A673 (cell line): ENCODE results near the gene ALKBH3. TPM values are rescaled to one million over a fixed set of nuclear protein-coding genes. Genes with fewer than 3 reads are reported as not detected.

Experiments
- BruUV-seq: library from RNA; stranded (reverse); fragments of 400-500 nt; replicated peaks from 2 replicates; lab custom pipeline; 2021; lab: Mats Ljungman, UMichigan
- CTCF ChIA-PET: fragments of 300-600 bp; sonication (Branson Sonifier 250); formaldehyde crosslinking; loops from one replicate; lab custom pipeline; 2022; ENCODE audit warnings: antibody characterized with exemption; lab: Charles Lee
- POLR2A ChIA-PET: fragments of 300-600 bp; sonication (Branson Sonifier 250); formaldehyde crosslinking; loops from one replicate; lab custom pipeline; 2022; ENCODE audit warnings: antibody characterized with exemption; ENCODE audit not compliant: low non-redundant PET; lab: Charles Lee
- DNase-seq: peaks from one replicate; pipeline ENCODE4 v3.0.0-alpha.2; 2015; ENCODE audit warnings: low spot score
- H3K27ac ChIP-seq: fragments of 200-600 bp; sonication (generic); 2 replicates; pipeline ENCODE4 v1.5.1; 2016; ENCODE audit warnings: mixed run types, low read depth, mild to moderate bottlenecking, mixed read lengths, antibody characterized with exemption, low read length; ENCODE audit not compliant: poor library complexity, severe bottlenecking
- H3K27me3 ChIP-seq: fragments of 200-600 bp; sonication (generic); replicated peaks from 2 replicates; pipeline ENCODE4 v1.6.1; 2017; ENCODE audit warnings: mixed run types, low read depth, mild to moderate bottlenecking, mixed read lengths, antibody characterized with exemption, low read length; ENCODE audit not compliant: insufficient read depth, poor library complexity
- H3K36me3 ChIP-seq: fragments of 200-600 bp; sonication (generic); 2 replicates; pipeline ENCODE4 v1.6.1; 2016; ENCODE audit warnings: mixed run types, mild to moderate bottlenecking, mixed read lengths, antibody characterized with exemption, low read length; ENCODE audit not compliant: insufficient read depth, poor library complexity, severe bottlenecking
- H3K4me1 ChIP-seq: fragments of 200-600 bp; sonication (generic); 2 replicates; pipeline ENCODE4 v1.6.1; 2017; ENCODE audit warnings: mixed run types, mild to moderate bottlenecking, mixed read lengths, antibody characterized with exemption, low read length; ENCODE audit not compliant: insufficient read depth, poor library complexity, severe bottlenecking
- H3K4me3 ChIP-seq: fragments of 200-600 bp; sonication (generic); 2 replicates; pipeline ENCODE4 v1.5.1; 2016; ENCODE audit warnings: low read depth, mixed run types, mild to moderate bottlenecking, mixed read lengths, low read length; ENCODE audit not compliant: poor library complexity, severe bottlenecking
- H3K9me3 ChIP-seq: fragments of 200-600 bp; sonication (generic); 2 replicates; pipeline ENCODE4 v1.6.1; 2016; ENCODE audit warnings: mixed run types, low read depth, mild to moderate bottlenecking, mixed read lengths, antibody characterized with exemption, low read length; ENCODE audit not compliant: poor library complexity, severe bottlenecking
- CTCF ChIP-seq: fragments of 300-800, 200-600 bp; sonication (generic); conservative IDR thresholded peaks from 2 replicates; pipeline ENCODE4 v1.5.1; 2017; ENCODE audit warnings: low read depth, mild to moderate bottlenecking, antibody characterized with exemption, low read length, moderate library complexity, mixed read lengths
- EZH2 ChIP-seq: fragments of 200-600 bp; sonication (generic); IDR thresholded peaks from 2 replicates; pipeline ENCODE4 v1.6.1; 2017; ENCODE audit warnings: borderline replicate concordance, low read depth, mild to moderate bottlenecking, mixed read lengths, antibody characterized with exemption, low read length; ENCODE audit not compliant: poor library complexity, severe bottlenecking
- intact Hi-C: fragments of 100-400 bp; cut with micrococcal nuclease; formaldehyde crosslinking; loops from one replicate; pipeline ENCODE4 v1.10.0; 2022; ENCODE audit not compliant: unreplicated experiment
- total RNA-seq: library from RNA; stranded (reverse); gene quantifications from 2 replicates; pipeline ENCODE4 v1.2.3, GENCODE V29; 2021

Gene ALKBH3
- total RNA-seq, 1 experiment from 2014 or later = 96.6 TPM

DNA sequence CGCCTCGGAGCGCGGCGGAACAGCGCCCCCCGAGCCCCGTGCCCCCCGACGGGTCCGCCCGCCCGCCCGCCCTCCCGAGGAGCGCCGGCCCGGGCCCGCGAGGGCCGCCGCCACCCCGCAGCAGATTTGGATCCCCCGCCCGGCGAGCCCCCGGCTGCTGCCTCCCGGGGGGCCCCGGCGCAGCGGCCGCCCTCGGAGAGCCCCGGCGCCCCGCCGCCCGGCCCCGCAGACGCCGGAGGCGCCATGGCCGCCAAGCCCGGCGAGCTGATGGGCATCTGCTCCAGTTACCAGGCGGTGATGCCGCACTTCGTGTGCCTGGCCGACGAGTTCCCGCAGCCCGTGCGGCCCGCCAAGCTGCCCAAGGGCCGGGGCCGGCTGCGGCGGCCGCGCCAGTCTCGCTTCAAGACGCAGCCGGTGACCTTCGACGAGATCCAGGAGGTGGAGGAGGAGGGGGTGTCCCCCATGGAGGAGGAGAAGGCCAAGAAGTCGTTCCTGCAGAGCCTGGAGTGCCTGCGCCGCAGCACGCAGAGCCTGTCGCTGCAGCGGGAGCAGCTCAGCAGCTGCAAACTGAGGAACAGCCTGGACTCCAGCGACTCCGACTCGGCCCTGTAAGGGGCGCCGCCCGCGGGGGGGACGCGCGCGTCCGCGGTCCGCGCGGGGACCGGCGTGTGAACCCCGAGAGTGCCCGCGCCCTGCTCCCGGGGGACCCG, 62.2 kb downstream of the ALKBH3 start:
- Histone ChIP-seq H3K4me3 (peak overlapping the region; percentile 60), H3K4me1 (peaks cover 21% of the 10 kb centered on the region), H3K27me3 (peaks cover 59% of the 10 kb centered on the region), H3K36me3 (no peaks in the 10 kb centered on the region), H3K27ac (no peak overlapping the region), H3K9me3 (no peaks in the 10 kb centered on the region)
- ChIA-PET POLR2A (no interaction called here), CTCF (interaction anchor here (0.5 to 1.0 kb wide), 5 partner anchors 9 to 74 kb away, joined by 3 to 6 read pairs (median 3); no protein-coding TSS in a partner anchor)
- peak; percentile 76 for DNase-seq
- no peak for TF ChIP-seq EZH2
- TF ChIP-seq CTCF = no peak; the same call in 1 of the 2 replicates
- intact Hi-C loops = loop anchor here (2.0 to 5.0 kb wide), 2 partner anchors 51 to 94 kb away; no protein-coding TSS in a partner anchor
- BruUV-seq = no TSS peak

DNA sequence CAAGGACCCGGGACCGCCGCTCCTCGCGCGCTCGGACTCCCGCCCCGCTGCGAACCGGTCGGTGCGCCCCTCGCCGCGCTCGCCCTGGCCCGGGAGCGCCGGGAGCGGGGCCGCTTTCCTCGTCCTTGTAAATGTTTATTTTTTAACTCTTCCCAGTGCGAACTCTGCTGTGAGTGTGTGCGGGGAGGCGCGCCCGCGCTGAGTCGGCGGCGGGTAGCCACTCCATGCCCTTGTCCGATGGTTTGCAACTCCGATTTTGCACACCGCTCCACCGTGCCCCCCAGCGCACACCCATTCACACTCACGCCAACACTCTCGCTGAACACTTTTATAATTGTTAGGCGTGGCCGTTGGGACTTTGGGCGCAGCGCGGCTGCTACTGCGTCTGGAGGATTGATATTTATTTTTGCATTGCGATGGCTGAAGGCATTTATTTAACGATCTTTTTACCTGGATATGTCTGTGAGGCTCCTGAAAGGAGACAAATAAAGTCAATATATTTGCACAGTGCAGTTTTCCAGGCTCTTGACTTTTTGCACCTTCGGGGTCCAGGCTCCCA, 62.8 kb downstream of the ALKBH3 start:
- BruUV-seq = no TSS peak
- Histone ChIP-seq H3K36me3 (no peaks in the 10 kb centered on the region), H3K4me3 (peak overlapping the region; percentile 60), H3K27ac (no peak overlapping the region), H3K27me3 (peaks cover 59% of the 10 kb centered on the region), H3K9me3 (no peaks in the 10 kb centered on the region), H3K4me1 (peaks cover 21% of the 10 kb centered on the region)
- ChIA-PET CTCF (interaction anchor here (0.5 to 1.0 kb wide), 3 partner anchors 12 to 64 kb away, joined by 3 to 4 read pairs (median 3); no protein-coding TSS in a partner anchor), POLR2A (no interaction called here)
- DNase-seq = peak; percentile 47
- intact Hi-C loops = loop anchor here (2.0 to 5.0 kb wide), 2 partner anchors 51 to 93 kb away; no protein-coding TSS in a partner anchor
- TF ChIP-seq CTCF (no peak), EZH2 (peak; percentile 96)

- Histone ChIP-seq H3K36me3 (no peaks in the 10 kb centered on the region), H3K4me1 (peaks cover 21% of the 10 kb centered on the region), H3K27ac (no peak overlapping the region), H3K27me3 (peaks cover 66% of the 10 kb centered on the region), H3K9me3 (no peaks in the 10 kb centered on the region), H3K4me3 (peak overlapping the region; percentile 60)
- intact Hi-C loops = loop anchor here (2.0 to 5.0 kb wide), 2 partner anchors 52 to 93 kb away; no protein-coding TSS in a partner anchor
- no peak for DNase-seq
- TF ChIP-seq CTCF = no peak
- peak; percentile 93 for TF ChIP-seq EZH2
- CTCF ChIA-PET = no interaction called here
- no TSS peak for BruUV-seq
- POLR2A ChIA-PET = no interaction called here
Measured at GRCh38 chr11:43943931-43944751, 63.5 kb downstream of the ALKBH3 start.
